HL-60 (cell line): Measurements from ENCODE around the gene BOK.
A peak's percentile ranks its signal among the peaks of the same experiment; 100 is the strongest.

Experiments used
- DNase-seq, 2 experiments: peaks; one replicate each; pipeline ENCODE4 v3.0.0-alpha.2; 2010 to 2020; ENCODE audit warnings: low read depth in 1 of 2, low spot score in 1 of 2
- H3K27ac ChIP-seq: fragments of 250-450 bp; sonication (Bioruptor Pico); replicated peaks from 2 replicates; pipeline ENCODE4 v1.5.1; 2020; ENCODE audit warnings: mild to moderate bottlenecking, moderate library complexity
- H3K27me3 ChIP-seq: fragments of 250-450 bp; sonication (Bioruptor Pico); 2 replicates; pipeline ENCODE4 v1.5.1; 2021; ENCODE audit warnings: mild to moderate bottlenecking, moderate library complexity; ENCODE audit not compliant: insufficient read depth, poor library complexity, severe bottlenecking
- H3K4me3 ChIP-seq: replicated peaks from 2 replicates; pipeline ENCODE4 v1.5.1; 2011; ENCODE audit warnings: mild to moderate bottlenecking, control low read depth, low read length; ENCODE audit not compliant: insufficient read depth
- CTCF ChIP-seq: IDR thresholded peaks from one replicate; pipeline ENCODE4 v1.5.1; 2011; ENCODE audit warnings: low read length, control low read depth, inconsistent platforms; ENCODE audit not compliant: insufficient read depth
- GABPA ChIP-seq: IDR thresholded peaks from 2 replicates; pipeline ENCODE4 v1.6.1; 2012; ENCODE audit warnings: low read depth
- POLR2AphosphoS5 ChIP-seq: IDR thresholded peaks from 2 replicates; pipeline ENCODE4 v1.6.1; 2012; ENCODE audit warnings: low read depth
- SPI1 ChIP-seq: IDR thresholded peaks from 2 replicates; pipeline ENCODE4 v1.6.1; 2012; ENCODE audit warnings: low read depth, mild to moderate bottlenecking, borderline replicate concordance
- long read RNA-seq: library from polyadenylated mRNA; unstranded; transcript quantifications from one replicate; pipeline ENCODE4 v2.0.0, GENCODE V29; 2020
- TF ChIP-seq, protein P1 (sequence below): IDR thresholded peaks from 2 replicates; pipeline ENCODE4 v1.6.1; 2012; ENCODE audit warnings: low read depth; ENCODE audit not compliant: insufficient replicate concordance

The BOK gene, protein sequence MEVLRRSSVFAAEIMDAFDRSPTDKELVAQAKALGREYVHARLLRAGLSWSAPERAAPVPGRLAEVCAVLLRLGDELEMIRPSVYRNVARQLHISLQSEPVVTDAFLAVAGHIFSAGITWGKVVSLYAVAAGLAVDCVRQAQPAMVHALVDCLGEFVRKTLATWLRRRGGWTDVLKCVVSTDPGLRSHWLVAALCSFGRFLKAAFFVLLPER
- long read RNA-seq, result 0 reads

GRCh38 chr2:241558532-241559322 lies at the start of gene BOK:
Gene BOK (plus strand): TSS chr2:241558745. CDS start chr2:241559484, 739 bp downstream.
- no peak for DNase-seq
- Histone ChIP-seq H3K4me3 (peak within 1 kb of the TSS; percentile 29), H3K27me3 (peaks cover 27% of the 10 kb centered on the region), H3K27ac (no peak within 1 kb of the TSS)
- TF ChIP-seq POLR2AphosphoS5 (no peak), SPI1 (no peak), GABPA (no peak), CTCF (no peak)
- TF ChIP-seq, protein P1, sequence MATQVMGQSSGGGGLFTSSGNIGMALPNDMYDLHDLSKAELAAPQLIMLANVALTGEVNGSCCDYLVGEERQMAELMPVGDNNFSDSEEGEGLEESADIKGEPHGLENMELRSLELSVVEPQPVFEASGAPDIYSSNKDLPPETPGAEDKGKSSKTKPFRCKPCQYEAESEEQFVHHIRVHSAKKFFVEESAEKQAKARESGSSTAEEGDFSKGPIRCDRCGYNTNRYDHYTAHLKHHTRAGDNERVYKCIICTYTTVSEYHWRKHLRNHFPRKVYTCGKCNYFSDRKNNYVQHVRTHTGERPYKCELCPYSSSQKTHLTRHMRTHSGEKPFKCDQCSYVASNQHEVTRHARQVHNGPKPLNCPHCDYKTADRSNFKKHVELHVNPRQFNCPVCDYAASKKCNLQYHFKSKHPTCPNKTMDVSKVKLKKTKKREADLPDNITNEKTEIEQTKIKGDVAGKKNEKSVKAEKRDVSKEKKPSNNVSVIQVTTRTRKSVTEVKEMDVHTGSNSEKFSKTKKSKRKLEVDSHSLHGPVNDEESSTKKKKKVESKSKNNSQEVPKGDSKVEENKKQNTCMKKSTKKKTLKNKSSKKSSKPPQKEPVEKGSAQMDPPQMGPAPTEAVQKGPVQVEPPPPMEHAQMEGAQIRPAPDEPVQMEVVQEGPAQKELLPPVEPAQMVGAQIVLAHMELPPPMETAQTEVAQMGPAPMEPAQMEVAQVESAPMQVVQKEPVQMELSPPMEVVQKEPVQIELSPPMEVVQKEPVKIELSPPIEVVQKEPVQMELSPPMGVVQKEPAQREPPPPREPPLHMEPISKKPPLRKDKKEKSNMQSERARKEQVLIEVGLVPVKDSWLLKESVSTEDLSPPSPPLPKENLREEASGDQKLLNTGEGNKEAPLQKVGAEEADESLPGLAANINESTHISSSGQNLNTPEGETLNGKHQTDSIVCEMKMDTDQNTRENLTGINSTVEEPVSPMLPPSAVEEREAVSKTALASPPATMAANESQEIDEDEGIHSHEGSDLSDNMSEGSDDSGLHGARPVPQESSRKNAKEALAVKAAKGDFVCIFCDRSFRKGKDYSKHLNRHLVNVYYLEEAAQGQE, result no peak

DNA sequence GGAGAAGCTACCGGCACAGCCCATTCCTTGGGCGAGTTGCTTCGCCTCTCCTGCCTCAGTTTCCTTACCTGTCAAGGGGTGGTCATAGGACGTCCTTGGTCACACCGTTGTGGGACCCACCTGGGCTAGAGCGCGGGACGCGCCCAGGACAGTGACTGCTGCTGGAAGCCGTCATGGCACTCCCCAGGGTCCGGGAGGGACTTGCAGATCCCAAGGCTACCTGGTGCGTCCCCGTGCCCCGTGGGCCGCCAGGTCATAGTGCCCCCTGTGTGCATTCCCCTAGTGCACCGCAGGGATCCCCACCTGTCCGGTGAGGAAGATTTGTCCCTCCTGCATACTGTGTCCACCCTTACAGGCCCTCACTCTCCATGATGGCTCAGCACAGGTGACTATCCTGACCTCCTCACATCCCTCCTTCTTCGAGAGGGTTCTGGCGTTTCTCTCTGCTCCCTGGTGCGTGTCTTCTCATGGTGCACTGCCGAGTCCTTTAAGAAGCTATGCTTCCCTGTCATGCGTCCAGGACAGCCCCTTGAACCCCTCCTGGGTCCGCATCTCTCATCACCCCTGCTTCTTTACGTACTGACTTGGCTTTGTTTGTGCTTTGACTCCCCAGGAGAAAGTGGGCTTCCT lies 49.3 kb upstream of the BOK start:
- no peak for DNase-seq
- Histone ChIP-seq H3K27ac (peak overlapping the region; percentile 59), H3K4me3 (peak overlapping the region; percentile 77), H3K27me3 (no peaks in the 10 kb centered on the region)
- TF ChIP-seq POLR2AphosphoS5 (no peak), GABPA (no peak), CTCF (no peak), SPI1 (no peak)
- TF ChIP-seq, protein P1, result no peak

- TF ChIP-seq, protein P1, result no peak
- TF ChIP-seq SPI1, result no peak
- DNase-seq, result no peak
- no peak overlapping the region for H3K27ac ChIP-seq
- no peak overlapping the region for H3K4me3 ChIP-seq
- H3K27me3 ChIP-seq, result no peaks in the 10 kb centered on the region
Observed at GRCh38 chr2:241511091-241511741, 47.3 kb upstream of the BOK start.
